ENCODE data around the gene KY. TPM values are rescaled to one million over a fixed set of nuclear protein-coding genes. Genes with fewer than 3 reads are reported as not detected.

Gene KY
- polyA plus RNA-seq, 5 donors = 0.58 to 6.1 (median 1.9) TPM

GRCh38 chr3:134619884-134620445 is 30.9 kb downstream of the KY start:
- DNase-seq = no peak

GRCh38 chr3:134619301-134619615 is 31.6 kb downstream of the KY start:
- DNase-seq = no peak

- DNase-seq = no peak
Observed at GRCh38 chr3:134618478-134619300, 32.1 kb downstream of the KY start.

- DNase-seq = no peak
Observed at GRCh38 chr3:134617608-134618477, 33.0 kb downstream of the KY start.

GRCh38 chr3:134615743-134616142 is 35.1 kb downstream of the KY start:
- no peak for DNase-seq

- DNase-seq = no peak
Observed at GRCh38 chr3:134614955-134615354, 35.9 kb downstream of the KY start.

- DNase-seq = no peak
Observed at GRCh38 chr3:134613006-134613520, 37.8 kb downstream of the KY start.

- DNase-seq = no peak
Observed at GRCh38 chr3:134611516-134611915, 39.3 kb downstream of the KY start.

- DNase-seq = no peak
Observed at GRCh38 chr3:134610432-134611385, 40.1 kb downstream of the KY start.

GRCh38 chr3:134609821-134610431 is 40.9 kb downstream of the KY start:
- DNase-seq = no peak

- DNase-seq = no peak
Observed at GRCh38 chr3:134608771-134609435, 41.9 kb downstream of the KY start.

GRCh38 chr3:134608023-134608770 is 42.6 kb downstream of the KY start:
- DNase-seq = no peak

- peak in 1 of 2 donors; percentile 12 for DNase-seq
Observed at GRCh38 chr3:134607054-134608022, 43.5 kb downstream of the KY start.

GRCh38 chr3:134606033-134607025 is 44.5 kb downstream of the KY start:
- no peak for DNase-seq

- DNase-seq = no peak
Observed at GRCh38 chr3:134605556-134605955, 45.3 kb downstream of the KY start.

- DNase-seq = no peak
Observed at GRCh38 chr3:134603956-134604355, 46.9 kb downstream of the KY start.

- no peak for DNase-seq
Observed at GRCh38 chr3:134603480-134603879, 47.3 kb downstream of the KY start.
